ENCODE data around the gene HAND2.

- TF ChIP-seq ZNF274 (CRISPR knock-in tag; IDR thresholded peaks at IDR 0.05): no peak
- TF ChIP-seq POGZ (CRISPR knock-in tag; IDR thresholded peaks at IDR 0.05): no peak
- TF ChIP-seq NFATC3 (CRISPR knock-in tag; IDR thresholded peaks at IDR 0.05): no peak
- no peak for TF ChIP-seq CEBPG (CRISPR knock-in tag; IDR thresholded peaks at IDR 0.05)
- no peak for TF ChIP-seq SNRNP70 (IDR thresholded peaks at IDR 0.05; ENCODE audit: low read depth, low read length)
- no peak for TF ChIP-seq ZNF747 (CRISPR knock-in tag; IDR thresholded peaks at IDR 0.05; ENCODE audit: borderline replicate concordance)
- TF ChIP-seq, protein P1, sequence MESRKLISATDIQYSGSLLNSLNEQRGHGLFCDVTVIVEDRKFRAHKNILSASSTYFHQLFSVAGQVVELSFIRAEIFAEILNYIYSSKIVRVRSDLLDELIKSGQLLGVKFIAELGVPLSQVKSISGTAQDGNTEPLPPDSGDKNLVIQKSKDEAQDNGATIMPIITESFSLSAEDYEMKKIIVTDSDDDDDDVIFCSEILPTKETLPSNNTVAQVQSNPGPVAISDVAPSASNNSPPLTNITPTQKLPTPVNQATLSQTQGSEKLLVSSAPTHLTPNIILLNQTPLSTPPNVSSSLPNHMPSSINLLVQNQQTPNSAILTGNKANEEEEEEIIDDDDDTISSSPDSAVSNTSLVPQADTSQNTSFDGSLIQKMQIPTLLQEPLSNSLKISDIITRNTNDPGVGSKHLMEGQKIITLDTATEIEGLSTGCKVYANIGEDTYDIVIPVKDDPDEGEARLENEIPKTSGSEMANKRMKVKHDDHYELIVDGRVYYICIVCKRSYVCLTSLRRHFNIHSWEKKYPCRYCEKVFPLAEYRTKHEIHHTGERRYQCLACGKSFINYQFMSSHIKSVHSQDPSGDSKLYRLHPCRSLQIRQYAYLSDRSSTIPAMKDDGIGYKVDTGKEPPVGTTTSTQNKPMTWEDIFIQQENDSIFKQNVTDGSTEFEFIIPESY (CRISPR knock-in tag; IDR thresholded peaks at IDR 0.05): no peak
Observed at GRCh38 chr4:173499658-173500535, 30.1 kb downstream of the HAND2 start.
